ENCODE data around the gene HOXA6.

The HOXA6 gene

GRCh38 chr7:27178366-27178765 is 30.8 kb upstream of the HOXA6 start:
- H3K27me3 ChIP-seq (ENCODE audit: control insufficient read depth in 5 of 5, insufficient read depth in 4 of 5, low read length in 5 of 5): peaks cover 0 to 35% (median 24%) of the 10 kb centered on the region in 5 donors
- H3K9ac ChIP-seq (ENCODE audit: low read length in 5 of 5): no peak overlapping the region
- no peaks in the 10 kb centered on the region for H3K36me3 ChIP-seq (ENCODE audit: control insufficient read depth in 5 of 5, insufficient read depth in 5 of 5, low read length in 5 of 5)
- peaks cover 2 to 85% (median 79%) of the 10 kb centered on the region in 5 donors for H3K4me1 ChIP-seq (ENCODE audit: control insufficient read depth in 5 of 5, insufficient read depth in 5 of 5, low read length in 5 of 5)
- peak overlapping the region; percentile 98 for H3K27ac ChIP-seq (ENCODE audit: low read depth, low read length)
- H3K9me3 ChIP-seq (ENCODE audit: control insufficient read depth in 5 of 5, low read length in 5 of 5): no peaks in the 10 kb centered on the region
- H3K4me3 ChIP-seq (ENCODE audit: low read depth in 1 of 5, low read length in 5 of 5): peak overlapping the region in 1 of 5 donors; percentile 63

- peaks cover 2 to 85% (median 77%) of the 10 kb centered on the region in 5 donors for H3K4me1 ChIP-seq (ENCODE audit: control insufficient read depth in 5 of 5, insufficient read depth in 5 of 5, low read length in 5 of 5)
- no peaks in the 10 kb centered on the region for H3K9me3 ChIP-seq (ENCODE audit: control insufficient read depth in 5 of 5, low read length in 5 of 5)
- H3K4me3 ChIP-seq (ENCODE audit: low read depth in 1 of 5, low read length in 5 of 5): peak overlapping the region in 3 of 5 donors; percentile 13 to 63 (median 40)
- H3K36me3 ChIP-seq (ENCODE audit: control insufficient read depth in 5 of 5, insufficient read depth in 5 of 5, low read length in 5 of 5): no peaks in the 10 kb centered on the region
- peak overlapping the region; percentile 98 for H3K27ac ChIP-seq (ENCODE audit: low read depth, low read length)
- peaks cover 0 to 30% (median 19%) of the 10 kb centered on the region in 5 donors for H3K27me3 ChIP-seq (ENCODE audit: control insufficient read depth in 5 of 5, insufficient read depth in 4 of 5, low read length in 5 of 5)
- peak overlapping the region in 2 of 5 donors; percentile 40 to 52 for H3K9ac ChIP-seq (ENCODE audit: low read length in 5 of 5)
Measured at GRCh38 chr7:27177795-27178320, 30.3 kb upstream of the HOXA6 start.

GRCh38 chr7:27176962-27177794 is 29.6 kb upstream of the HOXA6 start:
- H3K9ac ChIP-seq (ENCODE audit: low read length in 5 of 5): peak overlapping the region in 3 of 5 donors; percentile 16 to 52 (median 40)
- peak overlapping the region in 4 of 5 donors; percentile 6 to 40 (median 14) for H3K4me3 ChIP-seq (ENCODE audit: low read depth in 1 of 5, low read length in 5 of 5)
- H3K9me3 ChIP-seq (ENCODE audit: control insufficient read depth in 5 of 5, low read length in 5 of 5): no peaks in the 10 kb centered on the region
- H3K27me3 ChIP-seq (ENCODE audit: control insufficient read depth in 5 of 5, insufficient read depth in 4 of 5, low read length in 5 of 5): peaks cover 0 to 29% (median 13%) of the 10 kb centered on the region in 5 donors
- no peaks in the 10 kb centered on the region for H3K36me3 ChIP-seq (ENCODE audit: control insufficient read depth in 5 of 5, insufficient read depth in 5 of 5, low read length in 5 of 5)
- peak overlapping the region; percentile 98 for H3K27ac ChIP-seq (ENCODE audit: low read depth, low read length)
- peaks cover 2 to 86% (median 78%) of the 10 kb centered on the region in 5 donors for H3K4me1 ChIP-seq (ENCODE audit: control insufficient read depth in 5 of 5, insufficient read depth in 5 of 5, low read length in 5 of 5)

- Histone ChIP-seq H3K4me3 (ENCODE audit: low read depth in 1 of 5, low read length in 5 of 5) (peak overlapping the region in 1 of 5 donors; percentile 13), H3K27ac (ENCODE audit: low read depth, low read length) (peak overlapping the region; percentile 98), H3K4me1 (ENCODE audit: control insufficient read depth in 5 of 5, insufficient read depth in 5 of 5, low read length in 5 of 5) (peaks cover 2 to 87% (median 82%) of the 10 kb centered on the region in 5 donors), H3K9me3 (ENCODE audit: control insufficient read depth in 5 of 5, low read length in 5 of 5) (no peaks in the 10 kb centered on the region), H3K27me3 (ENCODE audit: control insufficient read depth in 5 of 5, insufficient read depth in 4 of 5, low read length in 5 of 5) (peaks cover 0 to 29% (median 9%) of the 10 kb centered on the region in 5 donors), H3K9ac (ENCODE audit: low read length in 5 of 5) (no peak overlapping the region), H3K36me3 (ENCODE audit: control insufficient read depth in 5 of 5, insufficient read depth in 5 of 5, low read length in 5 of 5) (no peaks in the 10 kb centered on the region)
Measured at GRCh38 chr7:27176524-27176845, 28.9 kb upstream of the HOXA6 start.

- peak overlapping the region in 3 of 5 donors; percentile 13 to 24 (median 13) for H3K4me3 ChIP-seq (ENCODE audit: low read depth in 1 of 5, low read length in 5 of 5)
- no peaks in the 10 kb centered on the region for H3K9me3 ChIP-seq (ENCODE audit: control insufficient read depth in 5 of 5, low read length in 5 of 5)
- H3K4me1 ChIP-seq (ENCODE audit: control insufficient read depth in 5 of 5, insufficient read depth in 5 of 5, low read length in 5 of 5): peaks cover 2 to 88% (median 83%) of the 10 kb centered on the region in 5 donors
- H3K36me3 ChIP-seq (ENCODE audit: control insufficient read depth in 5 of 5, insufficient read depth in 5 of 5, low read length in 5 of 5): no peaks in the 10 kb centered on the region
- peaks cover 0 to 31% (median 9%) of the 10 kb centered on the region in 5 donors for H3K27me3 ChIP-seq (ENCODE audit: control insufficient read depth in 5 of 5, insufficient read depth in 4 of 5, low read length in 5 of 5)
- H3K9ac ChIP-seq (ENCODE audit: low read length in 5 of 5): peak overlapping the region in 1 of 5 donors; percentile 46
- H3K27ac ChIP-seq (ENCODE audit: low read depth, low read length): peak overlapping the region; percentile 98
Measured at GRCh38 chr7:27175626-27176523, 28.3 kb upstream of the HOXA6 start.

- Histone ChIP-seq H3K9ac (ENCODE audit: low read length in 5 of 5) (peak overlapping the region in 2 of 5 donors; percentile 52 to 71), H3K4me1 (ENCODE audit: control insufficient read depth in 5 of 5, insufficient read depth in 5 of 5, low read length in 5 of 5) (peaks cover 2 to 91% (median 84%) of the 10 kb centered on the region in 5 donors), H3K36me3 (ENCODE audit: control insufficient read depth in 5 of 5, insufficient read depth in 5 of 5, low read length in 5 of 5) (no peaks in the 10 kb centered on the region), H3K4me3 (ENCODE audit: low read depth in 1 of 5, low read length in 5 of 5) (peak overlapping the region in 4 of 5 donors; percentile 4 to 86 (median 78)), H3K27me3 (ENCODE audit: control insufficient read depth in 5 of 5, insufficient read depth in 4 of 5, low read length in 5 of 5) (peaks cover 0 to 25% (median 12%) of the 10 kb centered on the region in 5 donors), H3K9me3 (ENCODE audit: control insufficient read depth in 5 of 5, low read length in 5 of 5) (no peaks in the 10 kb centered on the region), H3K27ac (ENCODE audit: low read depth, low read length) (peak overlapping the region; percentile 98)
Measured at GRCh38 chr7:27174874-27175625, 27.5 kb upstream of the HOXA6 start.

- H3K4me3 ChIP-seq (ENCODE audit: low read depth in 1 of 5, low read length in 5 of 5): peak within 1 kb of the TSS; percentile 69 to 86 (median 76)
- H3K27me3 ChIP-seq (ENCODE audit: control insufficient read depth in 5 of 5, insufficient read depth in 4 of 5, low read length in 5 of 5): peaks cover 0 to 28% (median 12%) of the 10 kb centered on the region in 5 donors
- H3K9me3 ChIP-seq (ENCODE audit: control insufficient read depth in 5 of 5, low read length in 5 of 5): no peaks in the 10 kb centered on the region
- peak within 1 kb of the TSS in 4 of 5 donors; percentile 52 to 72 (median 67) for H3K9ac ChIP-seq (ENCODE audit: low read length in 5 of 5)
- H3K4me1 ChIP-seq (ENCODE audit: control insufficient read depth in 5 of 5, insufficient read depth in 5 of 5, low read length in 5 of 5): peaks cover 0 to 90% (median 82%) of the 10 kb centered on the region in 5 donors
- no peaks in the 10 kb centered on the region for H3K36me3 ChIP-seq (ENCODE audit: control insufficient read depth in 5 of 5, insufficient read depth in 5 of 5, low read length in 5 of 5)
- peak within 1 kb of the TSS; percentile 98 for H3K27ac ChIP-seq (ENCODE audit: low read depth, low read length)
Measured at GRCh38 chr7:27173956-27174873, 26.6 kb upstream of the HOXA6 start, which contains the start of gene HOXA10. Gene HOXA10 (minus strand): TSS chr7:27174320. CDS start chr7:27174306, 14 bp downstream.

GRCh38 chr7:27173511-27173955 is 26.0 kb upstream of the HOXA6 start:
- no peaks in the 10 kb centered on the region for H3K9me3 ChIP-seq (ENCODE audit: control insufficient read depth in 5 of 5, low read length in 5 of 5)
- no peaks in the 10 kb centered on the region for H3K36me3 ChIP-seq (ENCODE audit: control insufficient read depth in 5 of 5, insufficient read depth in 5 of 5, low read length in 5 of 5)
- peaks cover 0 to 30% (median 12%) of the 10 kb centered on the region in 5 donors for H3K27me3 ChIP-seq (ENCODE audit: control insufficient read depth in 5 of 5, insufficient read depth in 4 of 5, low read length in 5 of 5)
- peak overlapping the region; percentile 98 for H3K27ac ChIP-seq (ENCODE audit: low read depth, low read length)
- H3K4me1 ChIP-seq (ENCODE audit: control insufficient read depth in 5 of 5, insufficient read depth in 5 of 5, low read length in 5 of 5): peaks cover 0 to 90% (median 84%) of the 10 kb centered on the region in 5 donors
- peak overlapping the region in 4 of 5 donors; percentile 74 to 86 (median 78) for H3K4me3 ChIP-seq (ENCODE audit: low read depth in 1 of 5, low read length in 5 of 5)
- H3K9ac ChIP-seq (ENCODE audit: low read length in 5 of 5): peak overlapping the region in 3 of 5 donors; percentile 52 to 72 (median 71)
